Anterior cingulate cortex (tissue), 58 donors: ENCODE data around the gene IGSF6.
A peak's percentile ranks its signal among the peaks of the same experiment; 100 is the strongest.
"Not testable (repeated sequence)": the region's sequence is repeated elsewhere in the genome, so short reads cannot be mapped to it uniquely, and the experiment has no call there.

Source experiments
- DNase-seq, 58 donors: peaks; one replicate each; lab custom pipeline; 2025; lab: John Stamatoyannopoulos, UW

The IGSF6 gene

GRCh38 chr16:21631376-21631775 is 21.0 kb downstream of the IGSF6 start:
- DNase-seq: not testable (repeated sequence)

- not testable (repeated sequence) for DNase-seq
Observed at GRCh38 chr16:21630866-21631265, 21.5 kb downstream of the IGSF6 start.

DNA sequence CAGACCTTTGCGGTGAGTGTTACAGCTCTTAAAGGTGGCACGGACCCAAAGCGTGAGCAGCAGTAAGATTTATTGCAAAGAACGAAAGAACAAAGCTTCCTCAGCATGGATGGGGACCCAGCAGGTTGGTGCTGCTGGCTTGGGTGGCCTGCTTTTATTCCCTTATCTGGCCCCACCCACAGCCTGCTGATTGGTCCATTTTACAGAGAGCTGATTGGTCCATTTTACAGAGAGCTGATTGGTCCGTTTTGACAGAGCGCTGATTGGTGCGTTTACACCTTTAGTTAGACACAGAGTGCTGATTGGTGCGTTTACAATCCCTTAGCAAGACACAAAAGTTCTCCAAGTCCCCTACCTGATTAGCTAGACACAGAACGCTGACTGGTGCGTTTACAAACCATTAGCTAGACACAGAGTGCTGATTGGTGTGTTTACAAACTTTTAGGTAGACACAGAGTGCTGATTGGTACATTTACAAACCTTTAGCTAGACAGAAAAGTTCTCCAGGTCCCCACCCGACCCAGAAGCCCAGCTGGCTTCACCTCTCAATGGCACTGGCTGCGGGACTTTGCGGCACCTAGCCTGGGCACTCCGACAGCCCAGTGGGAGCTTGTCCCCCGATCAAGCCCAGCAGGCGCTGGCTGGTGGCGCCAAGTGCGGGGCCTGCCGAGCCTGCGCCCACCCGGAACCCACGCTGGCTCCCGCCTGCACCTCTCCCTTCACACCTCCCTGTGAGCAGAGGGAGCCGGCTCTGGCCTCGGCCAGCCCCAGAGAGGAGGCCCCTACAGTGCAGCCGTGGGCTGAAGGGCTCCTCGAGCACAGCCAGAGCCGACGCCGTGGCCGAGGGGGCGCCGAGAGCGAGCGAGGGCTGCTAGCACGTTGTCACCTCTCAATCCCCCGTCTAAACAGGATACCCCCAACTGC is 22.5 kb downstream of the IGSF6 start:
- DNase-seq: not testable (repeated sequence)

DNA sequence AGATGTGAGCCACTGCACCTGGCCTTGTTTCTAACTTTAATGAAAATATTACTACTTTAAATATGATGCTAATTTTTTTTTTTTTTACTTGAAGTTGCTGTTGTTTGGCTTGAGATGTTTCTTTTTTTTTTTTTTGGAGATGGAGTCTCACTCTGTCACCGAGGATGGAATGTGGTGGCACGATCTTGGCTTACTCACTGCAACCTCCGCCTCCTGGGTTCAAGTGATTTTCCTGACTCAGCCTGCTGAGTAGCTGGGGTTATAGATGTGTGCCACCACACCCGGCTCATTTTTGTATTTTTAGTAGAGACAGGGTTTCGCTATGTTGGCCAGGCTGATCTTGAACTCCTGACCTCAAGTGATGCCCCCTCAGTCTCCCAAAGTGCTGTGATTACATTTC is 23.6 kb downstream of the IGSF6 start:
- no peak for DNase-seq

- DNase-seq: no peak
Observed at GRCh38 chr16:21628121-21628726, 24.2 kb downstream of the IGSF6 start.

- DNase-seq: peak in 12 of 58 donors; percentile 8 to 48 (median 20)
Observed at GRCh38 chr16:21626659-21627277, 25.6 kb downstream of the IGSF6 start.

DNA sequence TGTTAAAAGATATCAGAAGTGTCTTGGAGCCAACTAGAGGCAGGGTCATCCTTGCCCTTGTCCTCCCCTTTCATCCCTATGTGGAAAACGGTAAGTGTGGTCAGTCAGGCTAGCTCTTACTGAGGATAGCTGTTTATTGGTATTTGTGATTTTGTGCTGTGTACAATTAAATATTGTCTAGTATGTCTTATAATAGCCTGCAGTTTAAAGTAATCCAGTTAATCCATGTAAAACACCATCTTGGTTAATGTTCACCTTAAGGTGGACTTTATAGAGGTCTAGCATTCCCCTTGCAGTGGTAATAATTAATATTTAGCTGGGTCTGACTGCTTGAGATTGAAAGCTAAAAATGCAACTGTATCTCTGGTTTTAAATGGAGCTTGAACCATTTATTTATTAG is 27.4 kb downstream of the IGSF6 start:
- no peak for DNase-seq

GRCh38 chr16:21622545-21622944 is 29.9 kb downstream of the IGSF6 start:
- no peak for DNase-seq

DNA sequence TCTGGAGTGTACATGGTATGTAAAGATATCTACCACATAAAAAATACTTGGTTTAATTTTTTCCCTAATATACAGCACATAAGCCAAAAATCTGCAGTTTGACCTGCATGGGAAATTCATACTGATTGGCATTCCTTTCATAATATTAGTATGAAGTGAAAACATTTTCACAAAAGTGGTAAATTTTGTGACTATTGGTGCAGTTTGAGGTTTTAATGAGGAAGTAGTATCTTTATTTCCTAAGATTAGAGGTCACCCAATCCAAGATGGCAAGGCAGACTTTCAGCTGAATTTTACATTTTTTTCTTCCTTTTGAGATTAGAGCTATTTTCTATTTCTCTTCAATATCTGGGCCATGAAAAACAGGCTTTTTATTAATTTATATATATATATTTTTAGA is 31.8 kb downstream of the IGSF6 start:
- no peak for DNase-seq

GRCh38 chr16:21619765-21620425 is 32.5 kb downstream of the IGSF6 start:
- DNase-seq: no peak

DNA sequence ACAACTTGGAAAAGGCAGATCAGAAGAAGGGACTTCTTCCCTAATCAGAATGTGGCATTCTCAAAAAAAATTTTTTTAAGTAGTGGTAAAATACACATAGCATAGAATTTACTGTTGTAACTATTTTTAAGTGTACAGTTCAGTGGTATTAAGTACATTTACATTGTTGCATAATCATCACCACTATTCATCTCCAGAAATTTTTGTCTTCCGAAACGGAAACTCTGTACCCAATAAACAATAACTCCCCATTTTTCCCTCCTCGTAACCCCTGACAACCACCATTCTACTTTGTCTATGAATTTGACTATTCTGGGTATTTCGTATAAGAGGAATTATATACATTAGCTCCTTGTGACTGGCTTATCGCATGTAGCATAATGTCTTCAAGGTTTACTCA is 34.1 kb downstream of the IGSF6 start:
- no peak for DNase-seq

GRCh38 chr16:21617607-21618006 is 34.8 kb downstream of the IGSF6 start:
- no peak for DNase-seq

DNA sequence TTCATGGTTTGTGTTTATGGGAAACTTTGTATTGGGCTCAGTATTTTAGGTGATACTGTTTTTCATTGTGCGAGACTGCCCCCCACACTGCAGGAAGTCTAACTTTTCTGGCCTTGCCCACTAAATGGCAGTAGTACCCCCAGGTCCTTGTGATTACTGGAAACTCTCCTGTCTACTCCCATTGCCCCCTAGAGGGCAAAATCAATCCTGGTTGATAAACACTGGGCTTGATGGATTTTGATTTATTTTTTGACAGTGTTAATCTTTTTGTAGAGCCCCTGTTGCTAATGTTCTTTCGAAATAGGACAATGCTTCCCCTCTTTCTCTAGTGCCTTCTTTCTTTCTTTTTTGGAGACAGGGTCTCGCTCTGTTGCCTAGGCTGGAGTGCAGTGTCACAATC is 37.5 kb downstream of the IGSF6 start:
- no peak for DNase-seq

GRCh38 chr16:21613781-21614180 is 38.6 kb downstream of the IGSF6 start:
- DNase-seq: no peak

GRCh38 chr16:21613361-21613760 is 39.0 kb downstream of the IGSF6 start:
- DNase-seq: no peak

GRCh38 chr16:21611556-21612384 is 40.6 kb downstream of the IGSF6 start:
- no peak for DNase-seq

GRCh38 chr16:21611198-21611555 is 41.2 kb downstream of the IGSF6 start:
- DNase-seq: no peak

DNA sequence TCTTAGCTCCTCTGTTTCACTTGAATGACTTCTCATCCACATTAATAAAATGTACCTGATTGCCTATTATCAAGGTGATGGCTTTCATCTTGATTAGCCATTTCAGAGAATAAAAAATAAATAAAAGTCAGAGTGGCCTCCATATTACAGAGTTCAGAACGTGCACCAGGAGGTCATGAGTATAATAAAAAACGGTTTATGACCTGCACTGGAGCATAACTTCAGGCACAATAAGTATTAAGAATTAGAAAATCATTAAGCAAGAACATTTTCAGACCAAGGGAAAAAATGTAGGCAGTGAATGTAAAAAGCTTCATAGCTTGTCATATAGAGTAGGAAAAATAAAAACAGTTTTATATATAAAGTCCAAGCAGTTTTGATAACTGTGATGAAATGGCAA is 41.6 kb downstream of the IGSF6 start:
- DNase-seq: no peak

- no peak for DNase-seq
Observed at GRCh38 chr16:21610006-21610544, 42.3 kb downstream of the IGSF6 start.
